IPS DF 6.9 (cell line): Measurements from ENCODE around the gene CLN3.
A peak's percentile ranks its signal among the peaks of the same experiment; 100 is the strongest.

Experiments
- DNase-seq: peaks from one replicate; pipeline ENCODE4 v3.0.0-alpha.2; 2013; ENCODE audit warnings: low read depth, low spot score
- H3K27ac ChIP-seq: one replicate; pipeline ENCODE4 v1.5.1; 2013; ENCODE audit warnings: low read length, control low read depth
- H3K27me3 ChIP-seq: 2 replicates; pipeline ENCODE4 v1.6.1; 2013; ENCODE audit warnings: mild to moderate bottlenecking, low read length; ENCODE audit not compliant: control insufficient read depth, insufficient read depth
- H3K36me3 ChIP-seq: 2 replicates; pipeline ENCODE4 v1.6.1; 2013; ENCODE audit warnings: low read length; ENCODE audit not compliant: control insufficient read depth, insufficient read depth
- H3K4me1 ChIP-seq: 2 replicates; pipeline ENCODE4 v1.6.1; 2013; ENCODE audit warnings: low read length; ENCODE audit not compliant: control insufficient read depth, insufficient read depth
- H3K4me3 ChIP-seq: 2 replicates; pipeline ENCODE4 v1.5.1; 2013; ENCODE audit warnings: mild to moderate bottlenecking, low read length
- H3K9me3 ChIP-seq: 2 replicates; pipeline ENCODE4 v1.6.1; 2013; ENCODE audit warnings: low read length, inconsistent platforms; ENCODE audit not compliant: control insufficient read depth, insufficient read depth
- whole genome bisulfite sequencing: extraction: QIAGEN DNeasy Blood & Tissue Kit; methylation state at CpG from one replicate; pipeline ENCODE4 v1.1.7; 2013; ENCODE audit warnings: mixed read lengths, missing lambda C conversion rate; ENCODE audit not compliant: insufficient read length, insufficient coverage; 5-methylcytosine and 5-hydroxymethylcytosine counted together

CLN3 gene

GRCh38 chr16:28498666-28499381, 7.0 kb upstream of the CLN3 start:
- Histone ChIP-seq H3K4me3 (no peak overlapping the region), H3K36me3 (no peaks in the 10 kb centered on the region), H3K4me1 (no peaks in the 10 kb centered on the region), H3K27me3 (no peaks in the 10 kb centered on the region), H3K9me3 (no peaks in the 10 kb centered on the region), H3K27ac (no peak overlapping the region)
- DNase-seq: no peak
- no CpG with 5 or more reads among the region's 15 CpGs for WGBS

- Histone ChIP-seq H3K9me3 (no peaks in the 10 kb centered on the region), H3K27me3 (no peaks in the 10 kb centered on the region), H3K27ac (no peak overlapping the region), H3K4me3 (no peak overlapping the region), H3K4me1 (no peaks in the 10 kb centered on the region), H3K36me3 (no peaks in the 10 kb centered on the region)
- DNase-seq: no peak
- WGBS: no CpG with 5 or more reads among the region's 33 CpGs
Measured at GRCh38 chr16:28497861-28498599, 6.2 kb upstream of the CLN3 start.

- Histone ChIP-seq H3K36me3 (no peaks in the 10 kb centered on the region), H3K9me3 (no peaks in the 10 kb centered on the region), H3K27ac (no peak overlapping the region), H3K4me1 (no peaks in the 10 kb centered on the region), H3K4me3 (no peak overlapping the region), H3K27me3 (no peaks in the 10 kb centered on the region)
- DNase-seq: no peak
- WGBS: no CpG with 5 or more reads among the region's 9 CpGs
Measured at GRCh38 chr16:28497386-28497785, 5.5 kb upstream of the CLN3 start.

- no peak for DNase-seq
- H3K9me3 ChIP-seq: no peaks in the 10 kb centered on the region
- no peaks in the 10 kb centered on the region for H3K4me1 ChIP-seq
- H3K4me3 ChIP-seq: no peak overlapping the region
- H3K27ac ChIP-seq: no peak overlapping the region
- H3K27me3 ChIP-seq: no peaks in the 10 kb centered on the region
- no CpG with 5 or more reads among the region's 19 CpGs for WGBS
- no peaks in the 10 kb centered on the region for H3K36me3 ChIP-seq
Measured at GRCh38 chr16:28496844-28497243, 5.0 kb upstream of the CLN3 start.

GRCh38 chr16:28495795-28496749, 4.2 kb upstream of the CLN3 start:
- no peak overlapping the region for H3K4me3 ChIP-seq
- WGBS: no CpG with 5 or more reads among the region's 20 CpGs
- H3K9me3 ChIP-seq: no peaks in the 10 kb centered on the region
- no peaks in the 10 kb centered on the region for H3K4me1 ChIP-seq
- no peak for DNase-seq
- H3K36me3 ChIP-seq: no peaks in the 10 kb centered on the region
- no peaks in the 10 kb centered on the region for H3K27me3 ChIP-seq
- no peak overlapping the region for H3K27ac ChIP-seq

GRCh38 chr16:28495098-28495793, 3.4 kb upstream of the CLN3 start:
- no peak for DNase-seq
- no peaks in the 10 kb centered on the region for H3K36me3 ChIP-seq
- no peaks in the 10 kb centered on the region for H3K4me1 ChIP-seq
- whole genome bisulfite sequencing: no CpG with 5 or more reads among the region's 13 CpGs
- H3K4me3 ChIP-seq: no peak overlapping the region
- no peak overlapping the region for H3K27ac ChIP-seq
- no peaks in the 10 kb centered on the region for H3K9me3 ChIP-seq
- H3K27me3 ChIP-seq: no peaks in the 10 kb centered on the region

- Histone ChIP-seq H3K36me3 (no peaks in the 10 kb centered on the region), H3K4me3 (no peak within 1 kb of the TSS), H3K4me1 (no peaks in the 10 kb centered on the region), H3K27ac (no peak within 1 kb of the TSS), H3K27me3 (no peaks in the 10 kb centered on the region), H3K9me3 (no peaks in the 10 kb centered on the region)
- no peak for DNase-seq
- WGBS: no CpG with 5 or more reads among the region's 12 CpGs
Measured at GRCh38 chr16:28494121-28494851, 2.4 kb upstream of the CLN3 start, which contains the start of gene APOBR. APOBR (plus strand) TSS chr16:28494643; CDS start chr16:28494682, 39 bp downstream.

GRCh38 chr16:28492511-28492910, 637 bp upstream of the CLN3 start:
- no peak overlapping the region for H3K27ac ChIP-seq
- H3K36me3 ChIP-seq: no peaks in the 10 kb centered on the region
- H3K4me3 ChIP-seq: no peak overlapping the region; the same call in 1 of the 2 replicates

GRCh38 chr16:28491230-28491969, 474 bp downstream of the CLN3 start:
- H3K36me3 ChIP-seq: peaks cover 1% of the 10 kb centered on the region; the same call in 1 of the 2 replicates
- H3K4me3 ChIP-seq: peak overlapping the region; percentile 91
- H3K27me3 ChIP-seq: no peaks in the 10 kb centered on the region
- no peaks in the 10 kb centered on the region for H3K9me3 ChIP-seq
- no peak overlapping the region for H3K27ac ChIP-seq
- no peaks in the 10 kb centered on the region for H3K4me1 ChIP-seq
- WGBS: no CpG with 5 or more reads among the region's 42 CpGs
- DNase-seq: no peak

More at GRCh38 chr16:28492511-28492910, 637 bp upstream of the CLN3 start:
- no peaks in the 10 kb centered on the region for H3K9me3 ChIP-seq
- H3K4me1 ChIP-seq: no peaks in the 10 kb centered on the region
- H3K27me3 ChIP-seq: no peaks in the 10 kb centered on the region
- DNase-seq: no peak
- no CpG with 5 or more reads among the region's 4 CpGs for WGBS
